ENCODE data around the gene FAF2. TPM values are rescaled to one million over a fixed set of nuclear protein-coding genes. Genes with fewer than 3 reads are reported as not detected.
"Not testable (repeated sequence)": the region's sequence is repeated elsewhere in the genome, so short reads cannot be mapped to it uniquely, and the experiment has no call there.

Gene FAF2
- total RNA-seq, 1 experiment from 2014 or later, result 44.4 TPM

- Histone ChIP-seq H3K79me2 (ENCODE audit: insufficient read depth, low read length) (no peaks in the 10 kb centered on the region), H3K56ac (ENCODE audit: insufficient read length, low read depth, low read length) (no peak overlapping the region), H3K23ac (ENCODE audit: insufficient read length, low read depth, low read length) (no peak overlapping the region), H3K4me2 (ENCODE audit: insufficient read depth, insufficient read length, low read length) (peak overlapping the region; percentile 17), H3K27me3 (ENCODE audit: insufficient read depth, low read length) (no peaks in the 10 kb centered on the region), H2BK15ac (ENCODE audit: low read depth, low read length) (no peak overlapping the region), H3K27ac (ENCODE audit: insufficient read length, low read depth, low read length) (no peak overlapping the region), H3K79me1 (ENCODE audit: insufficient read depth, low read depth, low read length, poor library complexity, severe bottlenecking) (no peaks in the 10 kb centered on the region), H3T11ph (ENCODE audit: low read length) (no peak overlapping the region), H4K20me1 (ENCODE audit: control insufficient read depth, insufficient read depth, insufficient read length) (no peaks in the 10 kb centered on the region), H3K9ac (ENCODE audit: extremely low read depth, insufficient read length, low read length) (no peak overlapping the region), H4K91ac (ENCODE audit: insufficient read length, low read depth, low read length) (no peak overlapping the region), H3K4ac (ENCODE audit: low read depth, low read length) (no peak overlapping the region), H3K23me2 (ENCODE audit: insufficient read length, low read depth, low read length, poor library complexity, severe bottlenecking) (peaks cover 3% of the 10 kb centered on the region), H2AFZ (ENCODE audit: low read length) (no peak overlapping the region), H3K14ac (ENCODE audit: insufficient read depth, low read length) (no peak overlapping the region), H4K5ac (ENCODE audit: insufficient read length, low read depth, low read length) (no peak overlapping the region), H3K18ac (ENCODE audit: insufficient read length, low read depth, low read length) (no peak overlapping the region), H3K9me3 (ENCODE audit: control insufficient read depth, low read depth, low read length) (no peaks in the 10 kb centered on the region), H2BK12ac (ENCODE audit: insufficient read length, low read depth, low read length) (no peak overlapping the region), H2BK120ac (ENCODE audit: low read depth, low read length, poor library complexity, severe bottlenecking) (no peak overlapping the region), H2BK20ac (ENCODE audit: low read depth, low read length, poor library complexity, severe bottlenecking) (no peak overlapping the region), H2BK5ac (ENCODE audit: insufficient read length, low read length) (no peak overlapping the region), H3K4me1 (ENCODE audit: insufficient read depth, low read length) (peaks cover 6% of the 10 kb centered on the region; the same call in 1 of the 2 replicates), H4K8ac (replicated peaks; ENCODE audit: insufficient read length, low read depth, low read length) (no peak overlapping the region), H2AK5ac (ENCODE audit: insufficient read length, low read length) (no peak overlapping the region)
- H3K4me3 Mint-ChIP-seq, result peak overlapping the region in 1 of 2 experiments; percentile 3; a peak in 3 of 5 replicates
- H3K27ac Mint-ChIP-seq, result peak overlapping the region in 1 of 3 experiments; percentile 66; a peak in 2 of 7 replicates
- H3K9me3 Mint-ChIP-seq, result no peaks in the 10 kb centered on the region
- no CpG with 5 or more reads among the region's 5 CpGs for WGBS (ENCODE audit: extremely low coverage, insufficient read length, low lambda C conversion rate)
- H3K4me1 Mint-ChIP-seq, result peaks cover 19 to 26% of the 10 kb centered on the region in 2 experiments
- no peak for TF ChIP-seq CTCF (conservative IDR thresholded peaks at IDR 0.05)
- DNase-seq, result no peak
- peaks cover 3% of the 10 kb centered on the region; the same call in 1 of the 2 replicates for H3K27me3 Mint-ChIP-seq (ENCODE audit: low read depth)
- no peaks in the 10 kb centered on the region; a peak in 2 of 7 replicates for H3K36me3 Mint-ChIP-seq (ENCODE audit: insufficient read depth in 1 of 3, low read depth in 3 of 3)
These were observed 6.3 kb upstream of the FAF2 start for GRCh38 chr5:176441921-176442323.

GRCh38 chr5:176442911-176443310 lies 5.3 kb upstream of the FAF2 start:
- not testable (repeated sequence) for H3K9me3 Mint-ChIP-seq; H4K20me1 ChIP-seq (ENCODE audit: control insufficient read depth, insufficient read depth, insufficient read length); H3K79me1 ChIP-seq (ENCODE audit: insufficient read depth, low read depth, low read length, poor library complexity, severe bottlenecking); H2BK20ac ChIP-seq (ENCODE audit: low read depth, low read length, poor library complexity, severe bottlenecking); H3K14ac ChIP-seq (ENCODE audit: insufficient read depth, low read length); H3K9ac ChIP-seq (ENCODE audit: extremely low read depth, insufficient read length, low read length); H3K4me1 ChIP-seq (ENCODE audit: insufficient read depth, low read length); H3K4ac ChIP-seq (ENCODE audit: low read depth, low read length); H4K5ac ChIP-seq (ENCODE audit: insufficient read length, low read depth, low read length); DNase-seq; H3K56ac ChIP-seq (ENCODE audit: insufficient read length, low read depth, low read length); H3K27me3 Mint-ChIP-seq (ENCODE audit: low read depth); H3K9me3 ChIP-seq (ENCODE audit: control insufficient read depth, low read depth, low read length); H3K27me3 ChIP-seq (ENCODE audit: insufficient read depth, low read length); H2AK5ac ChIP-seq (ENCODE audit: insufficient read length, low read length); H3K4me2 ChIP-seq (ENCODE audit: insufficient read depth, insufficient read length, low read length); H2BK12ac ChIP-seq (ENCODE audit: insufficient read length, low read depth, low read length); H3K27ac ChIP-seq (ENCODE audit: insufficient read length, low read depth, low read length); H3K36me3 Mint-ChIP-seq (ENCODE audit: insufficient read depth in 1 of 3, low read depth in 3 of 3); H2BK5ac ChIP-seq (ENCODE audit: insufficient read length, low read length); H2BK15ac ChIP-seq (ENCODE audit: low read depth, low read length); H3K23ac ChIP-seq (ENCODE audit: insufficient read length, low read depth, low read length); H3T11ph ChIP-seq (ENCODE audit: low read length); H3K23me2 ChIP-seq (ENCODE audit: insufficient read length, low read depth, low read length, poor library complexity, severe bottlenecking); H4K91ac ChIP-seq (ENCODE audit: insufficient read length, low read depth, low read length); H4K8ac ChIP-seq (replicated peaks; ENCODE audit: insufficient read length, low read depth, low read length); H2BK120ac ChIP-seq (ENCODE audit: low read depth, low read length, poor library complexity, severe bottlenecking); H3K18ac ChIP-seq (ENCODE audit: insufficient read length, low read depth, low read length); H2AFZ ChIP-seq (ENCODE audit: low read length); H3K79me2 ChIP-seq (ENCODE audit: insufficient read depth, low read length)
- peak overlapping the region in 1 of 3 experiments; percentile 70; a peak in 1 of 7 replicates for H3K27ac Mint-ChIP-seq
- H3K4me3 Mint-ChIP-seq, result peak overlapping the region in 1 of 2 experiments; percentile 25; a peak in 2 of 5 replicates
- no CpG with 5 or more reads among the region's 4 CpGs for WGBS (ENCODE audit: extremely low coverage, insufficient read length, low lambda C conversion rate)
- H3K4me1 Mint-ChIP-seq, result peaks cover 23 to 29% of the 10 kb centered on the region in 2 experiments

Data from H9 (cell line).